Kidney tubule cell (primary cell): Measurements from ENCODE around the gene OR2F1.

Source experiments
- DNase-seq: peaks from one replicate; pipeline ENCODE4 v3.0.0-alpha.2; 2018; ENCODE audit warnings: low spot score

The OR2F1 gene

GRCh38 chr7:143954544-143954943 lies at the start of gene OR2F1:
Gene OR2F1, plus strand, starts transcription at chr7:143954844. Its CDS starts 5,127 bp downstream, at chr7:143959971.
- no peak for DNase-seq

- no peak for DNase-seq
Measured at GRCh38 chr7:143905509-143905908, 49.1 kb upstream of the OR2F1 start.

GRCh38 chr7:143906151-143906550 lies 48.5 kb upstream of the OR2F1 start:
- no peak for DNase-seq

- DNase-seq: no peak
Measured at GRCh38 chr7:143906895-143907294, 47.7 kb upstream of the OR2F1 start.

- DNase-seq: no peak
Measured at GRCh38 chr7:143908120-143908519, 46.5 kb upstream of the OR2F1 start.

- no peak for DNase-seq
Measured at GRCh38 chr7:143909863-143910262, 44.8 kb upstream of the OR2F1 start.

GRCh38 chr7:143910473-143911248 lies 44.0 kb upstream of the OR2F1 start:
- DNase-seq: no peak

- no peak for DNase-seq
Measured at GRCh38 chr7:143913945-143914615, 40.6 kb upstream of the OR2F1 start.

GRCh38 chr7:143914938-143915652 lies 39.5 kb upstream of the OR2F1 start:
- no peak for DNase-seq

GRCh38 chr7:143924851-143925250 lies 29.8 kb upstream of the OR2F1 start:
- DNase-seq: no peak

GRCh38 chr7:143929224-143929920 lies 25.3 kb upstream of the OR2F1 start:
- DNase-seq: peak; percentile 42

- DNase-seq: no peak
Measured at GRCh38 chr7:143931739-143932138, 22.9 kb upstream of the OR2F1 start.

- no peak for DNase-seq
Measured at GRCh38 chr7:143934526-143935325, 19.9 kb upstream of the OR2F1 start, which contains the start of gene OR2F2. Gene OR2F2, plus strand, starts transcription at chr7:143935233. Its CDS starts 0 bp downstream, at chr7:143935233.

- no peak for DNase-seq
Measured at GRCh38 chr7:143936087-143937009, 18.3 kb upstream of the OR2F1 start.

- DNase-seq: peak; percentile 19
Measured at GRCh38 chr7:143938379-143939243, 16.0 kb upstream of the OR2F1 start.

GRCh38 chr7:143945423-143945822 lies 9.2 kb upstream of the OR2F1 start:
- no peak for DNase-seq

- DNase-seq: no peak
Measured at GRCh38 chr7:143947111-143947510, 7.5 kb upstream of the OR2F1 start.

- DNase-seq: no peak
Measured at GRCh38 chr7:143948733-143949132, 5.9 kb upstream of the OR2F1 start.

- DNase-seq: no peak
Measured at GRCh38 chr7:143953421-143953820, 1.2 kb upstream of the OR2F1 start.
